Breast epithelium (tissue), 4 donors: ENCODE measurements around the gene RAB7B. TPM values are rescaled to one million over a fixed set of nuclear protein-coding genes. Genes with fewer than 3 reads are reported as not detected.

Source experiments
- DNase-seq, 2 donors: peaks; one replicate each; pipeline ENCODE4 v3.0.0-alpha.2; 2019; ENCODE audit warnings: low spot score in 2 of 2
- H3K27ac ChIP-seq, 2 donors: fragments of 200-600 bp; sonication (generic) in 1 of 2; one replicate each; pipeline ENCODE4 v1.5.1; 2016 to 2019; ENCODE audit warnings: mild to moderate bottlenecking in 1 of 2
- H3K27me3 ChIP-seq, 2 donors: fragments of 200-600 bp; sonication (generic) in 1 of 2; one replicate each; pipeline versions ENCODE4 v1.5.1 to v1.6.0; 2017 to 2019; ENCODE audit warnings: control low read depth in 1 of 2, mild to moderate bottlenecking in 1 of 2
- H3K36me3 ChIP-seq: fragments of 200-600 bp; one replicate; pipeline ENCODE4 v1.5.1; 2019
- H3K4me1 ChIP-seq, 2 donors: fragments of 200-600 bp; sonication (generic); one replicate each; pipeline ENCODE4 v1.5.1; 2016 to 2019; ENCODE audit warnings: control low read depth in 1 of 2
- H3K4me3 ChIP-seq, 3 donors: fragments of 200-600 bp; sonication (generic); 1 replicate in 2 of 3; 2 replicates in 1 of 3; pipeline ENCODE4 v1.5.1; 2016 to 2019; ENCODE audit warnings: mild to moderate bottlenecking in 3 of 3, moderate library complexity in 2 of 3
- H3K9me3 ChIP-seq, 2 donors: fragments of 200-600 bp; sonication (generic) in 1 of 2; one replicate each; pipeline ENCODE4 v1.5.1; 2016 to 2019; ENCODE audit warnings: control low read depth in 1 of 2
- CTCF ChIP-seq, 3 donors: fragments of 450-650 bp; IDR thresholded peaks; one replicate each; pipeline ENCODE4 v1.5.1; 2016 to 2017; ENCODE audit warnings: antibody characterized with exemption in 3 of 3, mild to moderate bottlenecking in 3 of 3, moderate library complexity in 3 of 3
- POLR2A ChIP-seq: fragments of 450-650 bp; IDR thresholded peaks from one replicate; pipeline ENCODE4 v1.6.1; 2016; ENCODE audit warnings: antibody characterized with exemption, mild to moderate bottlenecking, moderate library complexity
- POLR2AphosphoS5 ChIP-seq, 3 donors: sonication (generic); formaldehyde crosslinking; IDR thresholded peaks; one replicate each; pipeline ENCODE4 v1.6.1; 2017; ENCODE audit warnings: antibody characterized with exemption in 3 of 3
- intact Hi-C: fragments of 100-400 bp; cut with DNase I; formaldehyde crosslinking; loops from one replicate; pipeline ENCODE4 v1.15.1; 2023; ENCODE audit warnings: low total_unique reads
- total RNA-seq, 3 donors: library from RNA; depleted of rRNA; stranded (reverse); fragments of >200 nt; gene quantifications; one replicate each; pipeline ENCODE4 v1.1.0, GENCODE V29; 2016

The RAB7B gene
- total RNA-seq, 3 donors from 2014 or later: 1.3 to 6.6 (median 2.9) TPM

DNA sequence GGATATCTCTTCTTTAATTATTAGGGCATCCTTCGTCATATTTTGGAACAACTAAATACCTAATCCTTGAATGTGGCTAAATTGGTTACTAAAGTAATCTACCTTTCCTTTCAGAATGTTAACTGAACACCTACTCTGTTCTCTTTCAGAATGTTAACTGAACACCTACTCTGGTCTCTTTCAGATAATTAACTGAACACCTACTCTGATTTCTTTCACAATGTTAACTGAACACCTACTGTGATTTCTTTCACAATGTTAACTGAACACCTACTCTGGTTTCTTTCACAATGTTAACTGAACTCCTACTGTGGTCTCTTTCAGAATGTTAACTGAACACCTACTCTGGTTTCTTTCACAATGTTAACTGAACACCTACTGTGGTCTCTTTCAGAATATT, 21.9 kb downstream of the RAB7B start:
- intact Hi-C loops: loop anchor here (5.0 kb wide), 2 partner anchors 126 to 1431 kb away; no protein-coding TSS in a partner anchor
- TF ChIP-seq CTCF (IDR thresholded peaks at IDR 0.05) (no peak), POLR2A (no peak), POLR2AphosphoS5 (IDR thresholded peaks at IDR 0.05) (no peak)
- no peak for DNase-seq

GRCh38 chr1:205980237-205980870, 22.8 kb downstream of the RAB7B start:
- H3K36me3 ChIP-seq: no peaks in the 10 kb centered on the region
- no peak overlapping the region for H3K4me3 ChIP-seq
- no peak for TF ChIP-seq CTCF (IDR thresholded peaks at IDR 0.05)
- no peak for TF ChIP-seq POLR2AphosphoS5 (IDR thresholded peaks at IDR 0.05)
- no peak for TF ChIP-seq POLR2A
- H3K9me3 ChIP-seq: no peaks in the 10 kb centered on the region
- intact Hi-C loops: loop anchor here (5.0 kb wide), 2 partner anchors 127 to 1432 kb away; no protein-coding TSS in a partner anchor
- peaks cover 0 to 10% of the 10 kb centered on the region in 2 donors for H3K4me1 ChIP-seq
- DNase-seq: no peak
- no peak overlapping the region for H3K27ac ChIP-seq
- peaks cover 0 to 4% of the 10 kb centered on the region in 2 donors for H3K27me3 ChIP-seq

More for the DNA sequence above, 21.9 kb downstream of the RAB7B start:
- Histone ChIP-seq H3K4me3 (no peak overlapping the region), H3K27ac (no peak overlapping the region), H3K9me3 (no peaks in the 10 kb centered on the region), H3K36me3 (no peaks in the 10 kb centered on the region), H3K27me3 (peaks cover 0 to 3% of the 10 kb centered on the region in 2 donors), H3K4me1 (peaks cover 0 to 10% of the 10 kb centered on the region in 2 donors)

DNA sequence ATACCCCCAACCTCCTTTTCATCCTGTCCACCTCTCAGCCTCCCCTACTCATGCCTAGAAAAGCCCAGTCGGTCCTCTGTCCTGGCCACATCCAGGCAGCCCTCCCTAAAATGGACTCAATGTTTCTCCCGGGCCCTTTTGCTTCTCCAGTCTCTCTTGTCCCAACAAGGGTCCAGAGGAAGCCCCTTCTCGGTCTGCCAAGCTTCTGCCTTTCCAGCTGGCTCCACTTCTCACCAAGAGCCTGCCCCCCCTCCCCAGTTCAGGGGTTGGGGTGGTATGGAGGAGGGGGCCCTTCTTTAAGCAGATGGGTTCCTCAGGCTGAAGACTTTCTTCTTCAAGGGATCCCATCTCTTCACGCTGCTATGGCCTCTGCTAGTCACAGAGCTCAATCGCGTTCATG, 23.9 kb downstream of the RAB7B start:
- intact Hi-C loops: loop anchor here (10.0 kb wide), 1 partner anchor 184 kb away; no protein-coding TSS in a partner anchor
- H3K4me3 ChIP-seq: no peak overlapping the region
- no peaks in the 10 kb centered on the region for H3K9me3 ChIP-seq
- no peaks in the 10 kb centered on the region for H3K36me3 ChIP-seq
- H3K27ac ChIP-seq: no peak overlapping the region
- no peak for DNase-seq
- TF ChIP-seq POLR2AphosphoS5 (IDR thresholded peaks at IDR 0.05) (no peak), CTCF (IDR thresholded peaks at IDR 0.05) (no peak), POLR2A (no peak)
- peaks cover 0 to 4% of the 10 kb centered on the region in 2 donors for H3K27me3 ChIP-seq
- peaks cover 0 to 4% of the 10 kb centered on the region in 2 donors for H3K4me1 ChIP-seq

GRCh38 chr1:205978676-205979075, 24.5 kb downstream of the RAB7B start:
- no peak for DNase-seq
- H3K4me1 ChIP-seq: no peaks in the 10 kb centered on the region
- H3K27ac ChIP-seq: no peak overlapping the region
- intact Hi-C loops: loop anchor here (10.0 kb wide), 1 partner anchor 184 kb away; no protein-coding TSS in a partner anchor
- no peak for TF ChIP-seq POLR2AphosphoS5 (IDR thresholded peaks at IDR 0.05)
- TF ChIP-seq POLR2A: no peak
- TF ChIP-seq CTCF (IDR thresholded peaks at IDR 0.05): no peak
- H3K4me3 ChIP-seq: no peak overlapping the region
- H3K27me3 ChIP-seq: peaks cover 0 to 4% of the 10 kb centered on the region in 2 donors
- H3K9me3 ChIP-seq: no peaks in the 10 kb centered on the region
- no peaks in the 10 kb centered on the region for H3K36me3 ChIP-seq

- TF ChIP-seq POLR2AphosphoS5 (IDR thresholded peaks at IDR 0.05) (no peak), CTCF (IDR thresholded peaks at IDR 0.05) (peak; percentile 89 to 95 (median 93))
- DNase-seq: peak; percentile 57 to 69
- intact Hi-C loops: loop anchor here (2.0 to 10.0 kb wide), 2 partner anchors 57 to 183 kb away; no protein-coding TSS in a partner anchor
Measured at GRCh38 chr1:205977402-205978014, 25.7 kb downstream of the RAB7B start.

More at GRCh38 chr1:205977402-205978014, 25.7 kb downstream of the RAB7B start:
- H3K9me3 ChIP-seq: no peaks in the 10 kb centered on the region
- H3K36me3 ChIP-seq: no peaks in the 10 kb centered on the region
- H3K4me1 ChIP-seq: no peaks in the 10 kb centered on the region
- no peak overlapping the region for H3K4me3 ChIP-seq
- no peak overlapping the region for H3K27ac ChIP-seq
- peaks cover 0 to 4% of the 10 kb centered on the region in 2 donors for H3K27me3 ChIP-seq
